NCI-H1417 (cell line): ENCODE data around the gene MRAS.

Source experiments
- DNase-seq, 3 experiments: peaks; one replicate each; lab custom pipeline; 2025; lab: John Stamatoyannopoulos, UW

The MRAS gene

GRCh38 chr3:138340511-138340910 lies 7.9 kb upstream of the MRAS start:
- DNase-seq: no peak

- no peak for DNase-seq
Observed at GRCh38 chr3:138344754-138345153, 3.6 kb upstream of the MRAS start.

GRCh38 chr3:138348754-138349739 lies 668 bp downstream of the MRAS start:
- DNase-seq: peak in 2 of 3 experiments; percentile 53 to 55

GRCh38 chr3:138349926-138350665 lies 1.7 kb downstream of the MRAS start:
- no peak for DNase-seq

- DNase-seq: no peak
Observed at GRCh38 chr3:138351151-138351550, 2.8 kb downstream of the MRAS start.

- DNase-seq: no peak
Observed at GRCh38 chr3:138351916-138352550, 3.7 kb downstream of the MRAS start.

- no peak for DNase-seq
Observed at GRCh38 chr3:138354376-138354775, 6.0 kb downstream of the MRAS start.

- no peak for DNase-seq
Observed at GRCh38 chr3:138355071-138355470, 6.7 kb downstream of the MRAS start.

GRCh38 chr3:138356730-138357405 lies 8.5 kb downstream of the MRAS start:
- DNase-seq: no peak

- no peak for DNase-seq
Observed at GRCh38 chr3:138359148-138359918, 11.0 kb downstream of the MRAS start.

GRCh38 chr3:138359919-138360868 lies 11.8 kb downstream of the MRAS start:
- DNase-seq: no peak

GRCh38 chr3:138360869-138361525 lies 12.6 kb downstream of the MRAS start:
- no peak for DNase-seq

- no peak for DNase-seq
Observed at GRCh38 chr3:138361561-138361971, 13.2 kb downstream of the MRAS start.

GRCh38 chr3:138362538-138362937 lies 14.2 kb downstream of the MRAS start:
- no peak for DNase-seq

- no peak for DNase-seq
Observed at GRCh38 chr3:138363322-138363721, 14.9 kb downstream of the MRAS start.

- DNase-seq: no peak
Observed at GRCh38 chr3:138364356-138365252, 16.2 kb downstream of the MRAS start.

GRCh38 chr3:138365253-138365555 lies 16.8 kb downstream of the MRAS start:
- DNase-seq: no peak

- no peak for DNase-seq
Observed at GRCh38 chr3:138366006-138366759, 17.8 kb downstream of the MRAS start.
